Measurements from ENCODE around the gene COBLL1.
"Not testable (repeated sequence)": the region's sequence is repeated elsewhere in the genome, so short reads cannot be mapped to it uniquely, and the experiment has no call there.

Gene COBLL1

GRCh38 chr2:164717000-164717803 lies 124.4 kb downstream of the COBLL1 start:
- TF ChIP-seq CTCF (conservative IDR thresholded peaks at IDR 0.05) (peak; percentile 78), ZFX (IDR thresholded peaks at IDR 0.05) (no peak)
- H3K27ac ChIP-seq, result no peak overlapping the region

GRCh38 chr2:164714471-164714870 lies 127.2 kb downstream of the COBLL1 start:
- H3K27ac ChIP-seq, result no peak overlapping the region
- TF ChIP-seq CTCF (conservative IDR thresholded peaks at IDR 0.05), result no peak
- no peak for TF ChIP-seq ZFX (IDR thresholded peaks at IDR 0.05)

- no peak overlapping the region for H3K27ac ChIP-seq
- TF ChIP-seq ZFX (IDR thresholded peaks at IDR 0.05) (no peak), CTCF (conservative IDR thresholded peaks at IDR 0.05) (no peak)
Observed at GRCh38 chr2:164711766-164712138, 129.9 kb downstream of the COBLL1 start.

- TF ChIP-seq ZFX (IDR thresholded peaks at IDR 0.05), result no peak
- H3K27ac ChIP-seq, result no peak overlapping the region
Observed at GRCh38 chr2:164710837-164711765, 130.5 kb downstream of the COBLL1 start.

- not testable (repeated sequence) for H3K27ac ChIP-seq
Observed at GRCh38 chr2:164710252-164710836, 131.3 kb downstream of the COBLL1 start.

GRCh38 chr2:164706522-164706921 lies 135.1 kb downstream of the COBLL1 start:
- TF ChIP-seq ZFX (IDR thresholded peaks at IDR 0.05) (no peak), CTCF (conservative IDR thresholded peaks at IDR 0.05) (no peak)
- H3K27ac ChIP-seq, result no peak overlapping the region

- no peak for TF ChIP-seq ZFX (IDR thresholded peaks at IDR 0.05)
- no peak for TF ChIP-seq CTCF (conservative IDR thresholded peaks at IDR 0.05)
- no peak overlapping the region for H3K27ac ChIP-seq
Observed at GRCh38 chr2:164705412-164706167, 136.0 kb downstream of the COBLL1 start.

Measured in C4-2B (cell line).